HCT116 (cell line): ENCODE measurements around the gene IRAG1. TPM values are rescaled to one million over a fixed set of nuclear protein-coding genes. Genes with fewer than 3 reads are reported as not detected.

Experiments
- ATAC-seq: fragments of 200-7000 bp; cut with Tn5 transposase; 2 replicates; pipeline ENCODE4 v1.9.1; 2020; ENCODE audit warnings: mild to moderate bottlenecking, moderate library complexity
- BruUV-seq: library from RNA; stranded (reverse); fragments of 400-500 nt; replicated peaks from 2 replicates; lab custom pipeline; 2021; lab: Mats Ljungman, UMichigan
- CTCF ChIA-PET: fragments of 300-600 bp; sonication (Branson Sonifier 250); formaldehyde crosslinking; loops from one replicate; lab custom pipeline; 2021; ENCODE audit warnings: antibody characterized with exemption; lab: Charles Lee
- POLR2A ChIA-PET: fragments of 300-600, 350-600 bp; sonication (Branson Sonifier 250); formaldehyde crosslinking; loops from one replicate; lab custom pipeline; 2021; ENCODE audit warnings: antibody characterized with exemption; lab: Charles Lee
- RAD21 ChIA-PET, 2 experiments: fragments of 300-600 bp; sonication (Branson Sonifier 250); formaldehyde crosslinking; loops; one replicate each; lab custom pipeline; 2023; ENCODE audit warnings: low total read pairs in 2 of 2; ENCODE audit not compliant: uncharacterized antibody in 2 of 2, unreplicated experiment in 2 of 2, low non-redundant PET in 1 of 2; lab: Charles Lee
- DNase-seq: peaks from one replicate; pipeline ENCODE4 v3.0.0-alpha.2; 2010; ENCODE audit warnings: low read depth, low spot score
- H2AFZ ChIP-seq: fragments of 200-600 bp; shearing (Covaris generic), sonication (generic); 2 replicates; pipeline ENCODE4 v1.6.1; 2017; ENCODE audit warnings: low read depth, mixed run types, mixed read lengths, antibody characterized with exemption, low read length; ENCODE audit not compliant: poor library complexity, severe bottlenecking
- H3K27ac ChIP-seq: 2 replicates; pipeline ENCODE4 v1.5.1; 2012; ENCODE audit warnings: low read depth, low read length
- H3K27me3 ChIP-seq: fragments of 200-600 bp; sonication (generic); 2 replicates; pipeline ENCODE4 v1.6.1; 2016; ENCODE audit warnings: mixed run types, low read length, mixed read lengths; ENCODE audit not compliant: insufficient read depth
- H3K36me3 ChIP-seq, 2 experiments: fragments of 200-500 bp in 1 of 2; fragments of 200-600 bp in 1 of 2; sonication (Bioruptor generic) in 1 of 2; sonication (generic) in 1 of 2; 2 replicates each; pipeline versions ENCODE4 v1.5.1 to v1.6.1; 2014 to 2016; ENCODE audit warnings: low read length in 2 of 2, inconsistent platforms in 1 of 2, mixed read lengths in 1 of 2, mixed run types in 1 of 2; ENCODE audit not compliant: insufficient read depth in 2 of 2, control insufficient read depth in 1 of 2
- H3K4me1 ChIP-seq, 2 experiments: fragments of 200-600 bp in 1 of 2; sonication (generic) in 1 of 2; 2 replicates each; pipeline versions ENCODE4 v1.5.1 to v1.6.1; 2012 to 2017; ENCODE audit warnings: low read length in 2 of 2, inconsistent platforms in 1 of 2, mild to moderate bottlenecking in 1 of 2, mixed read lengths in 1 of 2, mixed run types in 1 of 2, moderate library complexity in 1 of 2; ENCODE audit not compliant: insufficient read depth in 2 of 2, control insufficient read depth in 1 of 2
- H3K4me2 ChIP-seq: fragments of 200-600 bp; sonication (generic); 2 replicates; pipeline ENCODE4 v1.6.1; 2017; ENCODE audit warnings: mixed run types, low read length, mixed read lengths
- H3K4me3 ChIP-seq, 2 experiments: fragments of 200-600 bp in 1 of 2; sonication (generic) in 1 of 2; replicated peaks in 1 of 2; 2 replicates each; pipeline ENCODE4 v1.5.1; 2011 to 2016; ENCODE audit warnings: low read length in 2 of 2, control low read depth in 1 of 2, low read depth in 1 of 2, mild to moderate bottlenecking in 1 of 2, mixed read lengths in 1 of 2, mixed run types in 1 of 2
- H3K79me2 ChIP-seq: fragments of 200-600 bp; sonication (generic); 2 replicates; pipeline ENCODE4 v1.6.1; 2017; ENCODE audit warnings: mild to moderate bottlenecking, mixed run types, low read length, moderate library complexity, mixed read lengths; ENCODE audit not compliant: insufficient read depth
- H3K9ac ChIP-seq: fragments of 200-600 bp; sonication (generic); 2 replicates; pipeline ENCODE4 v1.6.1; 2016; ENCODE audit warnings: low read length, mixed read lengths
- H3K9me2 ChIP-seq: fragments of 200-600 bp; sonication (generic), shearing (Covaris generic); 2 replicates; pipeline ENCODE4 v1.6.1; 2017; ENCODE audit warnings: mixed run types, mild to moderate bottlenecking, moderate library complexity; ENCODE audit not compliant: insufficient read depth
- H3K9me3 ChIP-seq, 2 experiments: fragments of 200-500 bp in 1 of 2; fragments of 200-600 bp in 1 of 2; sonication (Bioruptor generic) in 1 of 2; sonication (generic) in 1 of 2; 2 replicates each; pipeline ENCODE4 v1.6.1; 2014 to 2017; ENCODE audit warnings: low read length in 2 of 2, mixed read lengths in 2 of 2, inconsistent platforms in 1 of 2, low read depth in 1 of 2, mild to moderate bottlenecking in 1 of 2, mixed run types in 1 of 2, moderate library complexity in 1 of 2; ENCODE audit not compliant: control insufficient read depth in 1 of 2, insufficient read depth in 1 of 2
- H4K20me1 ChIP-seq: fragments of 200-600 bp; sonication (generic), shearing (Covaris generic); 2 replicates; pipeline ENCODE4 v1.6.1; 2017; ENCODE audit warnings: mixed run types, mild to moderate bottlenecking, moderate library complexity; ENCODE audit not compliant: insufficient read depth
- CEBPB ChIP-seq: IDR thresholded peaks from 2 replicates; pipeline ENCODE4 v1.6.1; 2012; ENCODE audit warnings: low read depth
- EZH2phosphoT487 ChIP-seq: fragments of 200-600 bp; IDR thresholded peaks from 2 replicates; pipeline ENCODE4 v1.6.1; 2018; ENCODE audit warnings: antibody characterized with exemption, borderline replicate concordance
- JUND ChIP-seq: IDR thresholded peaks from 2 replicates; pipeline ENCODE4 v1.6.1; 2012
- YY1 ChIP-seq: IDR thresholded peaks from 2 replicates; pipeline ENCODE4 v1.6.1; 2011; ENCODE audit warnings: low read length, low read depth, moderate library complexity, mild to moderate bottlenecking; ENCODE audit not compliant: insufficient replicate concordance; ENCODE audit errors: extremely low read depth
- ZFX ChIP-seq: fragments of 450-650 bp; IDR thresholded peaks from 2 replicates; pipeline ENCODE4 v1.6.1; 2017
- intact Hi-C: fragments of 100-400 bp; cut with micrococcal nuclease; formaldehyde crosslinking; loops from 2 replicates; pipeline ENCODE4 v1.10.0; 2022
- total RNA-seq: library from RNA; stranded (reverse); gene quantifications from one replicate; pipeline ENCODE4 v1.2.1, GENCODE V29; 2021; ENCODE audit not compliant: unreplicated experiment
- TF ChIP-seq, protein P1 (sequence below): IDR thresholded peaks from 2 replicates; pipeline ENCODE4 v1.6.1; 2012

IRAG1 gene
- total RNA-seq, 1 experiment from 2014 or later = 3.7 TPM

DNA sequence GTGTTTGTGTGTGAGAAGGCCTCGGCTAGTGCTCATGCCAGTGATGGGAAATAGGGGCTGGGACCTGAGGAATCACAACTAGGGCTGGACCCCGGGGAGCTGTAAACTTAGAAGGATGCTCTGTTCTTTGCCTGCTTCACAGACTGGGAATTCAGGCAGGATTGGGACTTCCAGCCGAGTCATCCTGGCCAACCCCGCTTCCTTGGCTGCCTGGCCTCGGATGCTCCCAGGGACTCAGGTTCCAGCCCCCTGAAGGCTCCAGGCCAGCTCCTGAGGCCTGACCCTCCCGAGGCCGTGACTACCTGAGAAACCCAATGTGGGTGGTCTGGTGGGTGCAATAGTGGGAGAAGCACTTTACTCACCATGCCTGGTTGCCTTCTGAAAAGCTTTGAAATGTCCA, 44.7 kb downstream of the IRAG1 start:
- POLR2A ChIA-PET = no interaction called here
- Histone ChIP-seq H3K9ac (peak overlapping the region; percentile 65), H3K27me3 (no peaks in the 10 kb centered on the region), H3K79me2 (no peaks in the 10 kb centered on the region), H3K9me3 (no peaks in the 10 kb centered on the region), H2AFZ (no peak overlapping the region), H3K4me1 (peaks cover 85 to 96% of the 10 kb centered on the region in 2 experiments), H3K36me3 (no peaks in the 10 kb centered on the region), H3K4me2 (peak overlapping the region; percentile 71), H3K9me2 (no peaks in the 10 kb centered on the region), H4K20me1 (no peaks in the 10 kb centered on the region), H3K4me3 (no peak overlapping the region), H3K27ac (peak overlapping the region; percentile 97)
- TF ChIP-seq EZH2phosphoT487 (no peak), ZFX (no peak; the same call in 1 of the 2 replicates), YY1 (no peak), JUND (no peak)
- no TSS peak for BruUV-seq
- no peak for ATAC-seq
- DNase-seq = no peak
- intact Hi-C loops = no loop called here
- CTCF ChIA-PET = no interaction called here
- RAD21 ChIA-PET = no interaction called here

DNA sequence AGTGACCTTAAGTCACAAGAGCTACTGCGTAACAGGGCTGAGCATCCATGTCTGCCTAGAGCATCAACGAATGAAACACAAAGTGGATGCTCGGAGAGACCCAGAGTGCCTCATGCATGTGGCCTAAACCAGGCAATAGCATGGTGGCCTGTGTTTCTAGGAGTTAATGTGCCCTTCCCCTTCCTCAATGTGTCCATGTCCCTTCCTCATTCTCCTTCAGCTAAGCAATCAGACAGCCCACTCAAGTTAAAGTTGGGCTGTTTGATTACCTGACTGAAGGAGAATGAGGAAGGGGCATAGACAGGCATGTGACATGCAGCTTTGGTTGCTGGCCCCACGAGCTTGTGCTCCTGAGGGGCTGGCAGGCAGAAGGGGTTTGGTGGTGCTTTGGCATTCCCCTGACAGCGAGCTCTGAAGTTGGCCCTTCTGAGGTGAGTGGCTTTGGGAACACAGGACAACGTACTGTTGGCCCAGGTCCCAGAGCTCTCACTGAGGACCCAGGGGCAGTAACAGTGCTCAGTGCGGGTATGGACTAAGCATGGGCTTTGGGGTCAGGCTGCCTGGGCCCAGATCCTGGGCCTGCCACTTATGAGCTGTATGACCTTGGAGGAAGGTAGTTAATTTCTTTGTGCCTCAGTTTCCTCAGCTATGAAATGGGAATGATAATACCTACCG, 46.7 kb downstream of the IRAG1 start:
- ChIA-PET RAD21 (interaction anchor here in 1 of 2 experiments (0.9 kb wide), 1 partner anchor 89 kb away, joined by 3 read pairs; no protein-coding TSS in a partner anchor), CTCF (interaction anchor here (0.6 to 2.4 kb wide), 2 partner anchors 22 to 209 kb away, joined by 3 to 9 read pairs; no protein-coding TSS in a partner anchor), POLR2A (interaction anchor here (0.8 to 2.3 kb wide), 5 partner anchors 9 to 106 kb away, joined by 3 to 6 read pairs (median 4); partner anchors contain the start of gene RNF141)
- Histone ChIP-seq H3K27me3 (no peaks in the 10 kb centered on the region), H3K36me3 (no peaks in the 10 kb centered on the region), H3K9me3 (no peaks in the 10 kb centered on the region), H4K20me1 (no peaks in the 10 kb centered on the region), H3K4me1 (peaks cover 66 to 82% of the 10 kb centered on the region in 2 experiments), H3K9me2 (no peaks in the 10 kb centered on the region), H3K79me2 (no peaks in the 10 kb centered on the region), H2AFZ (no peak overlapping the region), H3K4me3 (peak overlapping the region in 1 of 2 experiments; percentile 10; a peak in 2 of 4 replicates), H3K27ac (peak overlapping the region; percentile 97), H3K4me2 (peak overlapping the region; percentile 71), H3K9ac (peak overlapping the region; percentile 65)
- ATAC-seq (no peak), DNase-seq (no peak)
- TF ChIP-seq, protein P1, sequence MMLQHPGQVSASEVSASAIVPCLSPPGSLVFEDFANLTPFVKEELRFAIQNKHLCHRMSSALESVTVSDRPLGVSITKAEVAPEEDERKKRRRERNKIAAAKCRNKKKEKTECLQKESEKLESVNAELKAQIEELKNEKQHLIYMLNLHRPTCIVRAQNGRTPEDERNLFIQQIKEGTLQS = no peak
- no peak for TF ChIP-seq CEBPB
- BruUV-seq = no TSS peak
- intact Hi-C loops = no loop called here
